Measurements from ENCODE around the gene OPCML.

Gene OPCML

DNA sequence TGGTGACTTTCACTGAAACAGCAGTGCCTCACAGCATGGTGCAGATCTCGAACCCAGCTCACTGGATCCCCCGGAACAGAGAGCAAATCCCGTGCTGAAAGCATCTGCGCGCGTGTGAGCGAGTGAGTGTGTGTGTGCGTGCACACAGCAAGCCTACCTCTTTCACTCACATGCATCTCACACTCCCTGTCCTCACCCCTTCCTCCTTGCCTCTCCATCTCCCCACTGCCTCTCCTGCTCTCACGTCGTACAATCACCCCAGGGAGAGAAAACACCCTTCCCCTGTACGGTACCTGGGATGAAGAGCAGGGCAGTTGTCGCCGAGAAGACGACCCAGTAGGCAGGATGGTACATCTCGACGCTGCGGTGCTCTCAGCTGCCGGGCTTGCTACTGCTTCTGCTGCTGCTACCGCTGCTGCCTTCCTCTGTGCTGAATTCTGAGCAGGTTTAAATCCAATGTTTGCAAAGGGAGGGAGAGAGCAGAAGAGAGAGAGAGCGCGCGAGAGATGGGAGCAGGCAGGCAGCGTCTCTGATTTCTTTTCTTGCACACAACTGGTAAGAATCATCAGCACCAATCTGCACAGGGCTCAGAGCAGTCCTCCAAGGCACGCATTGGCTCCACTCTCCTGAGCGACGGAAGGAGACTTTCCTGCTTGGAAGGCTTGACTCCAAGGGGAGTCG is at the start of gene OPCML:
OPCML (minus strand) TSS at position 531 of the 681 bp plus-strand sequence.
- no peak for DNase-seq (ENCODE audit: low spot score)

DNA sequence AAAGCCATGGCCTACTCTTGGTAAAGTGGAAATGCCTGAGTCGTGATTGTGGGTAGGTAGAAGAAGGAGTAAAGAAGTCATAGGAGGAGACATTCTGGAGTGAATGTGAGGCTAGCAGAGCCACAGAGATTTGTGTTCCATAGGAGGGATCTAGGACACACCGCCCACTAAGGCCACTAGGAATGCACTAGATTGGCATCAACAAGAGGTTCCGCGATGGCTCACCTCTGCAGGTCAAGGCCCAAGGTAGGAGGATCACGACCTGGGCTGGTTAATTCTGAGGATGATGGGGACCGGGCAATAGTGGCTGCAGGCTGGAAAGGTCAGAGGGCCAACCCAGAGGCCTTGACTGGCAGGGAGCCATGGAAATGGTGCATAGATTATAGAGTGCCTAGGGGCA is 48.8 kb upstream of the OPCML start:
- DNase-seq (ENCODE audit: low spot score): no peak

DNA sequence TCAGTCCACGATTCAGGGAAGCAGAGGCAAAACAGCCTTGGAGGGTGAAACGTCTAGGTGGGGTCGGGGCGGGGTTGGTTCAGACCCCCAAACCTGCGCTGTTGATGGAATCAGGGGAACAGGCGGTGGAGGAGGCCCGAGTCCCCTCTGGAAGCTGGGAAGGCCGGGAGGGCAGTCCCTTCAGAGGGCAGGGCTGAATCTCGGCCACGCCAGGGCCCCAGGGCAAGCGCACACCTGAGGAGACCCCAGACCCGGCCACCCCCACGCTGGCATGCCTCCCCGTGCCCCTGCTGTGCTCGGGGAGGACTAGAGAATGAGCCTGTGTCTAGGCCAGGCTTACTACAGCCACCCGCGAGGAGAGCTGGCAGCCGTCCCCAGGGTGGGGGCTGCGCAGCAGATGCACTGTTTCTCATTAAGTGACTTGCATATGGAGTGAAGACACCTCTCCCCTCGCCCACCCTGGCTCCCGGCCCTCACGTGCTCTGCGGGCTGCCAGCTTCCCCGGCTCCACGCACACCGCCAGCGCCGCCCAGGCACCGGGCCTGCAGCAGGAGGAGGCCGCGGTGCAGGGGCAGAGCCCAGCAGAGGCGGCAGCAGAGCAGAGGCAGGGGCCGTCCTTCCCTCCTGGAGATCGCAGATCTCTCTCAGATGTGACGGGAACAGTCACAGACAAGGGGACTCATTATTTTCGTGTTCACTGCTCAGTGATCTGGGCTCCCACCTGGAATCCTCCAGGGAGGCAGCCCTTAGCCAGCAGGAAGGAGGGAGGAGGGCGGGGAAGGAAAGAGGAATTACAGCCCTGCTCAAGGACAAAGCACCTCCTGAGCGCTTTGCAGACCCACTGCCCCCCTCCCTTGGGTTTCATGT is 47.1 kb upstream of the OPCML start:
- DNase-seq (ENCODE audit: low spot score): no peak

GRCh38 chr11:133577403-133577802 is 45.1 kb upstream of the OPCML start:
- no peak for DNase-seq (ENCODE audit: low spot score)

DNA sequence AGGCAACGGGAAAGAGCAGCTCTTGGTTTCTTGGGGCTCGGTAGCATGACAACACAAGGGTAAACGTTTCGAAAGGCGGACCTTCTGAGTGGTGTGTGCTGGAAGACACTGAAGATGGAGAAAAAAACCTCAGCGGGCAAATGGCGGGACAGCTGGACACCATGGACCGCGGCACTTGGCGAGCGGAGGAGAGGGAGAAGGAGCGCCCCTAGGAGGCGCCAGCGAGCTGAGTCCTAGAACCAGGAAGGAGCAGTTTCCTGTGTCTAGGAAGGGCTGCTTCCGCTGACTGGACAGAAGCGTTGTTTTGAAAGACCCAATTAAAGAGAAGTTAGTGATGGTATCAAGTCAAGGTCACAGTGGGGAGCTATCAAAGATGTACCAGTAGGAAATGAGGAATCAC is 44.0 kb upstream of the OPCML start:
- no peak for DNase-seq (ENCODE audit: low spot score)

- DNase-seq (ENCODE audit: low spot score): no peak
Observed at GRCh38 chr11:133573081-133573480, 40.8 kb upstream of the OPCML start.

DNA sequence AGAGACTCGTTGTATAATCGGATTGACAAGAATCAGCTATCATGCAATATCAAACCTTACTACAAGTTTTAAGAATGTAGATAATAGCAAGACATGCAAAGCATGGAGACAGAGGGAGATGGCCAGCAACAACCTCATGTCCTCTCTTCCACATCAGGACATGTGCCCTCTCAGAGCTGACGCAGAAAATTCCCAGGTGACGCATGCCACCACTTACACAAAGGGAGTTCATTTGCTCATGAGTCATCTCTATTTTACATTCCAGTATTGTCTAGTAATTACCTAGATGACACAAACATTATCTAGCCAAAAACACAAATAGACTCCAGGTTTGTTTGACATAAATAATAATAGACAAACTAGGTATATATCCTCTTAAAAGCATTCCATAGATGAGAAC is 38.1 kb upstream of the OPCML start:
- DNase-seq (ENCODE audit: low spot score): no peak

- no peak for DNase-seq (ENCODE audit: low spot score)
Observed at GRCh38 chr11:133563505-133564025, 31.3 kb upstream of the OPCML start.

- DNase-seq (ENCODE audit: low spot score): no peak
Observed at GRCh38 chr11:133560472-133560855, 28.2 kb upstream of the OPCML start.

DNA sequence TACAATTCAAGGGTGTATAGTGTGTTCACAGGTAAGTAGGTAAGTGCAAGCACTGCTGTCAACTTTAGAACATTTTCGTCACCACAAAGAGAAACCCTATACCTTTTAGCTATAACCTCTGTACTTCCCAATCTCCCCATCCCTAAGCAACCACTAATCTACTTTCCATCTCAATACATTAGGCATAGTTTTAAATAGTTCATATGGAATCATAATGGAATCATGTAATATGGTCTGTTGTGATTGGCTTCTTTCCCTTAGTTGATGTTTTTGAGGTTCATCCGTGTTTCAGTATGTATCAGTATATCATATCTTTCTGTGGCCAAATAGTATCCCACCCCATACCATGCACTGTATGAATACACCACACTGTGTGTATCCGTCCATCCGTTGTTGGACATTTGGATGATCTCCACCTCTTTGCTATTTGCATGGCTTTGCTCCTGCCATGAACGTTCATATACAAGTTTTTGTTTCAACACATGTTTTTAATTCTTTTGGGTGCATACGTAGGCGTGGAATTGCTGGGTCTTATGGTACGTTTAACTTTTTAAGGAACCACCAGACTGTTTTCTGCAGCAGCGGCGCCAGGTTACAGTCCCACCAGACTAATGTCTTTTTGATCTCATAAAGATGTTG is 27.7 kb upstream of the OPCML start:
- DNase-seq (ENCODE audit: low spot score): no peak

- no peak for DNase-seq (ENCODE audit: low spot score)
Observed at GRCh38 chr11:133559382-133559781, 27.1 kb upstream of the OPCML start.

DNA sequence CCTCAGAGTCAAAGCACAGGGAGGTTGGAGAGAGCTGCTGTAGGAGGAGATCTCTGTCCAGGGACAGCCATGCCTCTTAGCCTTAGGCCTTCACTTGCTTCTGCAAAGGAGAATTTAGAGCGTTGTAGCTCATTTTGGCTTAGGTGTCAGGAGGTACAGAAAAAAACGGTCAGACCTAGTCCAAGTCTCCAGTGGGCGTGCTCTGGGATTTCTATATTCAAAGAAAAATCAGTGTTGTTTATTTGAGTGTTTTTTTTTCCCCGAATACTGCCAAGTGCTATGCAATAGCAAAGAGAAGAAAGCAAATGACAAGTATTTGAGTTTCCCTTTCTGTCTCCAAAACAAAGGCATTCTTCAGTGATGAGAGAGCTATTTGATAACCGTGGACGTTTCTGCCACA is 22.7 kb upstream of the OPCML start:
- no peak for DNase-seq (ENCODE audit: low spot score)

GRCh38 chr11:133553885-133554740 is 21.8 kb upstream of the OPCML start:
- DNase-seq (ENCODE audit: low spot score): no peak

GRCh38 chr11:133552938-133553337 is 20.6 kb upstream of the OPCML start:
- no peak for DNase-seq (ENCODE audit: low spot score)

- DNase-seq (ENCODE audit: low spot score): no peak
Observed at GRCh38 chr11:133551064-133551463, 18.8 kb upstream of the OPCML start.

DNA sequence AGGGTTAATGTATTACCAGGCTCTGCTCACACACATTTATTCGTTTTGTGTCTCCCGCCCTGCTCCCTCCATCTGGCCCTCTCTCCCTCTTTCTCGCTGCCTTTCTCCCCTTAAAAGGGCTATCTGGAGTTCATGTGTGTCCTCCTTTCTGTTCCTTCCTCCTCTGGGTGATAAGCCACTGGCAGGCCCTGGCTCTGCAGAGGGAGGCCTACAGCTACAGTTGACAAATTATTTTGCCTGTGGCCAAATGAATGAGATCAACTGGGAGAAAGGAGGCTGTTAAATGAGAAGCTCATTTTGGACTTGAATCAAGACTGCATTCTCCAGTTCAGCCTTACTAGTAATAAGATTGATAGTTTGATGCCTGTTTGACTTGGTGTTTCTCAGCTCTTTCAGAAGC is 17.5 kb upstream of the OPCML start:
- DNase-seq (ENCODE audit: low spot score): no peak

- no peak for DNase-seq (ENCODE audit: low spot score)
Observed at GRCh38 chr11:133548641-133549040, 16.3 kb upstream of the OPCML start.

GRCh38 chr11:133547808-133548494 is 15.7 kb upstream of the OPCML start:
- no peak for DNase-seq (ENCODE audit: low spot score)

DNA sequence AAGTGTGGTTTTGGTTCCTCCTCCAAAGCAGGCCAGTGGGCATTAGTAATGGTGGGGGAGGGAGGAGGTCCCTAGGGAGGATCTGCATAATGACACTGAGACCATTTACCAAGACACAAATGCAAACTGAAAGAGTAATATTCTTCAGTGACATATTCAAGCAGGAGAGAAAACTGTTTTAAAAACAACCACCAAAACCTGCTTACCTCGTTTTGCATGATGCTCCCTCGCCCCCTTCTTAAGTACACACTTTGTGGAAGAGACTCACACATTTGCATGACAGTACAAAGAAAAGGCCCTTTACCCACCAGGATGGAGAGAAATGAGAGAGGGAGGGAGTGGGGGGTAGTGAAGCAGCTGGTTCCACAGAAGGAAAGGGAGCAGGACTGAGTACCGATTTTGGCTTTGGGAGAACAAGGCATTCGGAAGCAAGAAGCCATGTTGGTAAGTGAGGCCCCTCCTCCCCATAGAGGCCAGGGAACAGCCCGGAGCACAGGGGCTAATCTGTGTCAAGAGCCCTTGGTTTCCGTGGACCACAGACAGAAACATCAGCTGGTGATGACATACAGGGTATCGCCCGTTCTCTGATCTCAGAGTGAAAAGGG is 13.0 kb upstream of the OPCML start:
- no peak for DNase-seq (ENCODE audit: low spot score)

DNA sequence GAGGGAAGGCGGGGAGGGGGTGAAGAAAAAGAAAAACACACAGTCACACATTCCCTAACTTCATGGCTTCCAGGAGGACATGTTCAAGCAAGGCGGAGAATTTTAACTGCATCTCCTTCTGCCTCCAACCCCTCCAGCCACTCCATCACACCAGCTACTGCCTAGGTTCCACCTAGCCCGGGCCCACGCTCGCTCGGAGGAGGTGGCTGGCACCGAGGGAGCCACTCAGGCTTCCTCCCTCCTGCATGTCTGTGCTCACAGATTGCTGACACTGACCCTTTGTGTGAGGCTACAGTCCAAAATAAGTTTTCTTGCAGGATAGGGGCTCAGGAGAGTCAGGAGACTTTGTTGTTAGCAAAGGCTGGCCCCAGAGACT is 9.4 kb upstream of the OPCML start:
- DNase-seq (ENCODE audit: low spot score): no peak
